T-cell (primary cell): ENCODE data around the gene SLX1B. TPM values are rescaled to one million over a fixed set of nuclear protein-coding genes. Genes with fewer than 3 reads are reported as not detected.
"Not testable (repeated sequence)": the region's sequence is repeated elsewhere in the genome, so short reads cannot be mapped to it uniquely, and the experiment has no call there.

Experiments
- ATAC-seq, 4 experiments: fragments of 200-7000 bp in 3 of 4; fragments of 150-1000 bp in 1 of 4; cut with Tn5 transposase; replicated peaks in 1 of 4; 1 replicate in 3 of 4; 2 replicates in 1 of 4; pipeline ENCODE4 v1.10.0; 2021; ENCODE audit warnings: moderate library complexity in 3 of 4, mild to moderate bottlenecking in 2 of 4, moderate number of reproducible peaks in 1 of 4
- CTCF ChIA-PET, 2 donors: fragments of 300-600 bp; sonication (Branson Sonifier 250); formaldehyde crosslinking; loops; one replicate each; lab custom pipeline; 2022; ENCODE audit warnings: antibody characterized with exemption in 2 of 2; lab: Charles Lee
- POLR2A ChIA-PET, 2 donors: fragments of 300-600 bp; sonication (Branson Sonifier 250); formaldehyde crosslinking; loops; one replicate each; lab custom pipeline; 2022; ENCODE audit warnings: antibody characterized with exemption in 2 of 2; lab: Charles Lee
- DNase-seq, 35 experiments: peaks; one replicate each; pipeline versions ENCODE4 v3.0.0 to v3.0.0-alpha.2; 2013 to 2023
- H3K27ac ChIP-seq: one replicate; pipeline ENCODE4 v1.5.1; 2013; ENCODE audit warnings: low read length
- H3K27me3 ChIP-seq, 2 experiments: replicated peaks in 1 of 2; 1 replicate in 1 of 2; 2 replicates in 1 of 2; pipeline versions ENCODE4 v1.6.1 to v1.7.0; 2013; ENCODE audit warnings: low read length in 1 of 2, mixed read lengths in 1 of 2; ENCODE audit not compliant: control insufficient read depth in 2 of 2, insufficient read depth in 2 of 2; ENCODE audit errors: extremely low read depth in 1 of 2
- H3K36me3 ChIP-seq, 2 donors: 1 replicate in 1 of 2; 2 replicates in 1 of 2; pipeline versions ENCODE4 v1.6.1 to v1.7.0; 2013; ENCODE audit warnings: low read length in 1 of 2; ENCODE audit not compliant: control insufficient read depth in 2 of 2, insufficient read depth in 1 of 2; ENCODE audit errors: extremely low read depth in 1 of 2
- H3K4me1 ChIP-seq, 2 experiments: 1 replicate in 1 of 2; 2 replicates in 1 of 2; pipeline versions ENCODE4 v1.6.1 to v1.7.0; 2013; ENCODE audit warnings: low read length in 2 of 2, mixed read lengths in 1 of 2; ENCODE audit not compliant: insufficient read depth in 2 of 2, control insufficient read depth in 1 of 2; ENCODE audit errors: extremely low read depth in 1 of 2
- H3K4me3 ChIP-seq, 2 donors: 1 replicate in 1 of 2; 2 replicates in 1 of 2; pipeline versions ENCODE4 v1.5.1 to v1.7.0; 2013; ENCODE audit warnings: mild to moderate bottlenecking in 2 of 2, low read length in 1 of 2, moderate library complexity in 1 of 2; ENCODE audit not compliant: control insufficient read depth in 1 of 2; ENCODE audit errors: extremely low read depth in 1 of 2
- H3K9me3 ChIP-seq: 2 replicates; pipeline ENCODE4 v1.7.0; 2013
- H3K27ac Mint-ChIP-seq, 2 donors: one replicate each; pipeline ENCODE4 v1.8.0; 2020 to 2021; ENCODE audit warnings: mild to moderate bottlenecking in 2 of 2, mixed read lengths in 2 of 2
- H3K27me3 Mint-ChIP-seq, 2 donors: one replicate each; pipeline ENCODE4 v1.8.0; 2021 to 2022; ENCODE audit warnings: mixed read lengths in 2 of 2
- H3K36me3 Mint-ChIP-seq: one replicate; pipeline ENCODE4 v1.8.0; 2021; ENCODE audit warnings: mixed read lengths
- H3K4me1 Mint-ChIP-seq, 3 donors: one replicate each; pipeline ENCODE4 v1.8.0; 2020 to 2022; ENCODE audit warnings: mixed read lengths in 3 of 3, mild to moderate bottlenecking in 1 of 3
- H3K4me3 Mint-ChIP-seq, 3 donors: one replicate each; pipeline ENCODE4 v1.8.0; 2020 to 2022; ENCODE audit warnings: mild to moderate bottlenecking in 3 of 3, mixed read lengths in 3 of 3, moderate library complexity in 3 of 3
- H3K9me3 Mint-ChIP-seq, 3 donors: one replicate each; pipeline ENCODE4 v1.8.0; 2020 to 2022; ENCODE audit warnings: mixed read lengths in 3 of 3
- WGBS: methylation state at CpG from one replicate; pipeline ENCODE4 v1.1.5; 2013; ENCODE audit warnings: missing lambda C conversion rate; ENCODE audit not compliant: insufficient coverage; 5-methylcytosine and 5-hydroxymethylcytosine counted together
- total RNA-seq, 35 experiments: library from RNA in 6 of 35; stranded (reverse) in 6 of 35; fragments of 120-200 nt in 1 of 35; gene quantifications; one replicate each; pipeline versions ENCODE4 v1.2.1 to v1.2.4 and lab custom pipeline; 2013 to 2026

SLX1B gene
- total RNA-seq, 5 donors from 2014 or later (not counting 1 experiment from before 2014, with no cell fraction given), result 13.5 to 38.4 (median 31.9) TPM

- CTCF ChIA-PET, H3K27ac ChIP-seq, H3K36me3 Mint-ChIP-seq, H3K27me3 ChIP-seq, DNase-seq, H3K4me3 Mint-ChIP-seq, H3K9me3 Mint-ChIP-seq, H3K27ac Mint-ChIP-seq, H3K27me3 Mint-ChIP-seq, H3K4me1 Mint-ChIP-seq, POLR2A ChIA-PET, H3K4me3 ChIP-seq, H3K4me1 ChIP-seq, H3K36me3 ChIP-seq, H3K9me3 ChIP-seq, ATAC-seq: not testable (repeated sequence)
- WGBS, result no CpG with 5 or more reads among the region's 13 CpGs
Measured at GRCh38 chr16:29459706-29460646, 5.6 kb downstream of the SLX1B start, which contains the start of gene SULT1A4. TSS of gene SULT1A4 (plus strand) at chr16:29459913. CDS start at chr16:29461386, 1,473 bp downstream.

DNA sequence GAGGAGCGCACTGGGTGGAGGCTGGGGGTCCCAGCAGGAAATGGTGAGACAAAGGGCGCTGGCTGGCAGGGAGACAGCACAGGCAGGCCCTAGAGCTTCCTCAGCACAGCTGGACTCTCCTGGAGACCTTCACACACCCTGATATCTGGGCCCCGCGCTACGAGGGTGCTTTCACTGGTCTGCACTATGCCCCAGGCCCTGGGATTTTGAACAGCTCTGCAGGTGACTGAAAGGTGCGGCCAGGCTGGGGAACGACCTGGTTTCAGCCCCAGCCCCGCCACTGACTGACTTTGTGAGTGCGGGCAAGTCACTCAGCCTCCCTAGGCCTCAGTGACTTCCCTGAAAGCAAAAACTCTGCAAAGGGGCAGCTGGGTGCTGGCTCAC, 6.3 kb downstream of the SLX1B start:
- ATAC-seq, H3K4me3 Mint-ChIP-seq, H3K27ac ChIP-seq, POLR2A ChIA-PET, H3K4me3 ChIP-seq, H3K27me3 ChIP-seq, H3K4me1 Mint-ChIP-seq, H3K27ac Mint-ChIP-seq, H3K36me3 Mint-ChIP-seq, DNase-seq, H3K4me1 ChIP-seq, H3K9me3 ChIP-seq, CTCF ChIA-PET, H3K27me3 Mint-ChIP-seq, H3K36me3 ChIP-seq, H3K9me3 Mint-ChIP-seq: not testable (repeated sequence)
- no CpG with 5 or more reads among the region's 9 CpGs for WGBS

- CTCF ChIA-PET, H3K4me3 Mint-ChIP-seq, H3K4me1 ChIP-seq, H3K4me3 ChIP-seq, H3K36me3 ChIP-seq, H3K27me3 Mint-ChIP-seq, H3K27me3 ChIP-seq, H3K9me3 ChIP-seq, H3K4me1 Mint-ChIP-seq, H3K9me3 Mint-ChIP-seq, POLR2A ChIA-PET, H3K36me3 Mint-ChIP-seq, H3K27ac ChIP-seq, DNase-seq, H3K27ac Mint-ChIP-seq: not testable (repeated sequence)
- ATAC-seq, result peak; percentile 61 to 79 (median 64)
- WGBS, result no CpG with 5 or more reads among the region's 57 CpGs
Measured at GRCh38 chr16:29465985-29466824, 11.9 kb downstream of the SLX1B start.

GRCh38 chr16:29466904-29467303, 12.6 kb downstream of the SLX1B start:
- WGBS, result no CpG with 5 or more reads among the region's 33 CpGs
- POLR2A ChIA-PET, H3K27ac ChIP-seq, DNase-seq, H3K27me3 ChIP-seq, H3K4me3 Mint-ChIP-seq, H3K27ac Mint-ChIP-seq, H3K9me3 Mint-ChIP-seq, H3K4me1 Mint-ChIP-seq, H3K4me1 ChIP-seq, H3K27me3 Mint-ChIP-seq, H3K36me3 Mint-ChIP-seq, H3K36me3 ChIP-seq, CTCF ChIA-PET, H3K4me3 ChIP-seq, H3K9me3 ChIP-seq: not testable (repeated sequence)
- peak; percentile 53 to 66 (median 62) for ATAC-seq

- H3K4me1 Mint-ChIP-seq, DNase-seq, H3K4me3 Mint-ChIP-seq, H3K9me3 Mint-ChIP-seq, H3K36me3 Mint-ChIP-seq, H3K9me3 ChIP-seq, H3K27me3 Mint-ChIP-seq, ATAC-seq, H3K27ac Mint-ChIP-seq, POLR2A ChIA-PET, CTCF ChIA-PET, H3K27me3 ChIP-seq, H3K4me1 ChIP-seq, H3K27ac ChIP-seq, H3K4me3 ChIP-seq, H3K36me3 ChIP-seq: not testable (repeated sequence)
- WGBS, result no CpG with 5 or more reads among the region's 10 CpGs
Measured at GRCh38 chr16:29467654-29468366, 13.5 kb downstream of the SLX1B start.

- Mint-ChIP-seq H3K4me3 (peak overlapping the region in 2 of 3 donors; percentile 28 to 53), H3K27ac (peak overlapping the region in 1 of 2 donors; percentile 66)
- H3K4me1 Mint-ChIP-seq, H3K27me3 ChIP-seq, H3K9me3 Mint-ChIP-seq, H3K9me3 ChIP-seq, POLR2A ChIA-PET, H3K36me3 ChIP-seq, CTCF ChIA-PET, H3K4me1 ChIP-seq, H3K36me3 Mint-ChIP-seq, H3K27me3 Mint-ChIP-seq: not testable (repeated sequence)
- DNase-seq, result peak in 31 of 35 experiments; percentile 0 to 59 (median 25)
- Histone ChIP-seq H3K4me3 (peak overlapping the region in 1 of 2 donors; percentile 23), H3K27ac (peak overlapping the region; percentile 38)
- WGBS, result no CpG with 5 or more reads among the region's 6 CpGs
- ATAC-seq, result peak; percentile 60 to 73 (median 66)
Measured at GRCh38 chr16:29469660-29470059, 15.3 kb downstream of the SLX1B start.
